Ectodermal cell (in vitro differentiated cells): Measurements from ENCODE around the gene ARHGDIB.

Source experiments
- H3K27ac ChIP-seq: 2 replicates; pipeline ENCODE4 v1.7.0; 2013; ENCODE audit warnings: mild to moderate bottlenecking, low read depth, low read length; ENCODE audit not compliant: insufficient read depth, poor library complexity, severe bottlenecking
- H3K27me3 ChIP-seq: 2 replicates; pipeline ENCODE4 v1.7.0; 2013; ENCODE audit warnings: mild to moderate bottlenecking, low read length; ENCODE audit not compliant: insufficient read depth, control insufficient read depth, poor library complexity, severe bottlenecking
- H3K36me3 ChIP-seq: one replicate; pipeline ENCODE4 v1.7.0; 2013; ENCODE audit warnings: low read length; ENCODE audit not compliant: control insufficient read depth, insufficient read depth
- H3K4me1 ChIP-seq: one replicate; pipeline ENCODE4 v1.7.0; 2013; ENCODE audit warnings: low read length; ENCODE audit not compliant: control insufficient read depth, insufficient read depth
- H3K4me3 ChIP-seq: 2 replicates; pipeline ENCODE4 v1.7.0; 2013; ENCODE audit warnings: low read depth, low read length, control low read depth; ENCODE audit not compliant: insufficient read depth
- H3K9me3 ChIP-seq: 2 replicates; pipeline ENCODE4 v1.7.0; 2013; ENCODE audit warnings: mild to moderate bottlenecking, low read length, moderate library complexity; ENCODE audit not compliant: control insufficient read depth
- WGBS, 2 experiments: methylation state at CpG; one replicate each; pipeline ENCODE4 v1.1.7; 2013; ENCODE audit warnings: missing lambda C conversion rate in 2 of 2; 5-methylcytosine and 5-hydroxymethylcytosine counted together

ARHGDIB gene

DNA sequence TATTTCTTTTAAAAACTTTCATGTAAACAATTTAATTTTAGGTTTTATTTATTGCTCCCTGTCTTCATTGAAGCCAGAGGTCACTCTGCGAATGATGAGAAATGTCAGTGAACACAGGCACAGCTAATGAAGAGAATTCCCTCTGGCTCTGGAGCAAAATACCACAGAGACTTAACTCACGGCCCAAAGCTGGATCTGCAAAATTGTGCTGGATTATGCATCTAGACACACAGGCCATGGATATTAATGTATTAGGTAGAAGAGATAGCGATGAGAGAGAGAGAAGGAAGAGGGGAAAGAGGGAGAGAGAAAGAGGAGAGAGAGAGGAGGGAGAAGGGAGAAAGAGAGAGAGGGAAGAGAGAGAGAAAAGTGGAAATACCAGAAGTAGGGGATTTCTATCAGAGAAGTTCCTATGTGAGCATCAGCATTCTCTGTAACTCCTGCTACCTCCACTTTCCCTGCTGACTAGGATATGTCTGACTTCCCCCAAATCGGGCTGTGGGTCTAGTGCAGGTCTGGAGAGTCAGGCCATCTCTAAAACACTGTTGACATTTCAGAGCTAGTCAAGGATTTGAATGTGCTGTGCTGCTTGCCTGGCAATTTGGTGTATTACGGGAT lies 3.7 kb downstream of the ARHGDIB start:
- H3K4me1 ChIP-seq, result no peaks in the 10 kb centered on the region
- no peaks in the 10 kb centered on the region for H3K27me3 ChIP-seq
- H3K4me3 ChIP-seq, result no peak overlapping the region
- H3K36me3 ChIP-seq, result no peaks in the 10 kb centered on the region
- WGBS, 2 experiments, result 91 to 92% methylated on average over 5 of the region's 5 CpGs
- H3K27ac ChIP-seq, result no peak overlapping the region
- no peaks in the 10 kb centered on the region for H3K9me3 ChIP-seq

DNA sequence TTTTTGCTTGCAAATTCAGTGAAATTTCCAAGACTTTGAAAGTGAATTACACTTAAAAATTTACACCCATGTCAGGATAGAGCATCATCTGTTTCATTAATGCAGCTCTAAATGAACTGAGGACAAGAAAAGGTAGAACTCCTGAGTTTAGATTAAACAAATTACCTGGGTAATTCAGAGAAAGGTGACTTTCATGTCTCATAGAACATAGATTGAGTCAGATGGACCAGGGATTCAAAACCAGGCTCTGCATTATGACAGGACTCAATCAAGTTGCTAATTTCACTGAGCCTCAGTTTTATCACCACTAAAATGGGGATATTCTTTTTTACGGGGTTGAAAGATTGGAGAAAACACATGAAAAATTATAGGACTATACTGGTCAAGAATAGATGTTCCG lies 4.5 kb downstream of the ARHGDIB start:
- H3K27ac ChIP-seq, result no peak overlapping the region
- no peaks in the 10 kb centered on the region for H3K4me1 ChIP-seq
- H3K4me3 ChIP-seq, result no peak overlapping the region
- H3K9me3 ChIP-seq, result no peaks in the 10 kb centered on the region
- no peaks in the 10 kb centered on the region for H3K36me3 ChIP-seq
- 93 to 100% methylated on average over 2 of the region's 2 CpGs for WGBS, 2 experiments
- H3K27me3 ChIP-seq, result no peaks in the 10 kb centered on the region

DNA sequence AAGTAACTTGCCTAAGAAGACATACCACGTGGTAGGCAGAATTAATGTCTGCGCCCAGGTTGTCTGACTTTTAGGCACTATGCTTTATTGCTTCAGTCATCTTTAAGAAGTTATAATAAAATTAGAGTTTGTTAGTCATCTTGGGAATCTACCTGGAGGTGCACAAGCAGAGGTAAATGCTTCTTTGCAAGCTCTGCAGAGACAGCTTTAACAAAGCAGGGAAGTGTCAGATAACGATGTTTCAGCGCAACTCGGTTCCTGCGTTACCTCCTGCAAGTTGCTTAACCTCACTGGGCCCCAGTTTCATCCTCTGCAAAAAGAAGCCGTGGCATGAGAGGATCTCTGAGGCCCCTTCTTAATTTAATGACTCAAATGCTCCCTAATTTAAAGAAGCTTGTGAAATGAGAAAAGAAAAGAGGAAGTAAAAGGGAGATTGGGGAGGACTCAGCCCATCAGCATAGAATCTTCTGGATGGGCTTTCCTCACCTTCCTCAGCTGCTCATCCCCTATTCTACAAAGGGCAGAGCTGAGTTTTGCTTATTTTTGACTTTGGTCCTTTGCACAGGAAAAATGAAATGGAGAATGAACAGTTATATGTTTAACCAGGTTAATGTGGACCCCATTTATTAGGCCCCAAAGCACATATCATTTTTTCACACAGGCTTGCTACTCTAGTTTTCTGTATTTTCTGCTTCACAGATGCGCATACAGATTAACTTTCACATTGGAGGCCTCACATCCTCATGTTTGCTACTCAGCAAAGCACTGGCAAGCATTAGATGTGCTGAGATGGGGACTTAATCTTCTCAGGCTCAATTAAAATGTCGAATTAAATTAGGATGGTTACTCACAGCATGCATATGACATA lies 5.1 kb downstream of the ARHGDIB start:
- Histone ChIP-seq H3K27me3 (no peaks in the 10 kb centered on the region), H3K9me3 (no peaks in the 10 kb centered on the region), H3K4me1 (no peaks in the 10 kb centered on the region), H3K27ac (no peak overlapping the region), H3K4me3 (no peak overlapping the region), H3K36me3 (no peaks in the 10 kb centered on the region)
- WGBS, 2 experiments, result 84 to 86% methylated on average over 9 of the region's 9 CpGs

DNA sequence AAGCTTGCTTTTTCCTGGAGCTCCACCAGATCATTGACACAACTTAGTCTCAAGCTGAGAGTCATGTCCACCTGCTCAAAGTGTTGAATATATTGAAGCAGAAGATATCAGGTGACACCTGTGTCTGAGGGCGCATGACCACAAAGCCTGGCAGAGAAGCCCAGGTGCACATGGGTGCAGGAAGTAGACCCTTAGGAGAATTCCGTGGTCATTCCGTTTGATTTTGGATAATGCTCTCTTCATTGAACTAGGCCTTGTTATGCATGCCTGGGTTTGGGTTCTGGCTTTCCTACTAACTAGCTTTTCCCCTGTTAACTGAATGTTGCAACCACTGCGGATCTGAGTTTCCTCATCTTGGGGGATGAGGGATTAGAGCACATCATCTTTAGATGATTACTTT lies 7.1 kb downstream of the ARHGDIB start:
- Histone ChIP-seq H3K9me3 (no peaks in the 10 kb centered on the region), H3K36me3 (no peaks in the 10 kb centered on the region), H3K27me3 (no peaks in the 10 kb centered on the region), H3K4me3 (no peak overlapping the region), H3K4me1 (no peaks in the 10 kb centered on the region), H3K27ac (no peak overlapping the region)
- WGBS, 2 experiments, result 89 to 92% methylated on average over 4 of the region's 4 CpGs

DNA sequence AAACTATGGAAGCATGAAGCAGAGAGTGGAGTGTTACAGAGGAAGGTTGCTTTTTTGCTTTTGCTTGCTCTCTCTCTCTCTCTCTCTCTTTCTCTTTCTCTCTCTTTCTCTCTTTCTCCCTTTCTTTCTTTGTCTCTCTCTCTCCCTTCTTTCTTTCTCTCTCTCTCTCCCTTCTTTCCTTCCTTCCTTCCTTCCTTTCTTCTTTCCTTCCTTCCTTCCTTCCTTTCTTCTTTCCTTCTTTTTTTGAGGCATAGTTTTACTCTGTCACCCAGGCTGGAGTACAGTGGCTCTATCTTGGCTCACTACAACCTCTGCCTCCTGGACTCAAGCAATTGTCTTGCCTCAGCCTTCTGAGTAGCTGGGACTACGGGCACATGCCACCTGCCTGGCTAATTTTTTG lies 7.6 kb downstream of the ARHGDIB start:
- 90 to 92% methylated on average over 1 of the region's 1 CpG for WGBS, 2 experiments
- Histone ChIP-seq H3K27me3 (no peaks in the 10 kb centered on the region), H3K9me3 (no peaks in the 10 kb centered on the region), H3K27ac (no peak overlapping the region), H3K36me3 (no peaks in the 10 kb centered on the region), H3K4me1 (no peaks in the 10 kb centered on the region), H3K4me3 (no peak overlapping the region)

DNA sequence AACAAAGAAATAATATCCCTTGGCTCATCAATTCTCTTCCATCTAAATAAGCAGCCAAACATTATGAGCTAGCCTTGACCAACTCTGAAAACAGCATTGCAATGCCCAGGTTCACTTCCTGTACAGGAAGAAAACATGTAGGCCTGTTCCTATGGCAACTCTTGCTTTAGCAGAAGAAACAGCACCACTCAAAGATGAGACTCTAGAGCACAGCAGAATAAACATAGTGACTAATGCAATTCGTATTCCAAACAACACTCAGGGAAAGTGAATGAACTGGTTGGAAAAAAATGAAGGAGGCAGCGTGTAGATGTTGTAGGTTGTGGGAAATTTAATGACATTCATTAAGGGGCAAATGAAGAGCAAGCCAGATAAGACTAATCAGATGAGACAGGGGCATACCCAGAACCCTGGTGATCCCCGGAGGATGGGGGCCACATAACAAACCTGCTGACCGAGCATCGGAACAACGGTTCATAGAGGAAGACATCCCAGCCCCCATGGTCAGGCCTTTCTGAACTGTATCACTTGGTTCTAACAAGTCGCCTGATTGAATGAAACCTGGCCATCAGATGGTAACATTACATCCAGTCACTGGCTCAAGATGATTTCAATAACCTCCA lies 9.0 kb downstream of the ARHGDIB start:
- 93 to 94% methylated on average over 7 of the region's 7 CpGs for WGBS, 2 experiments
- Histone ChIP-seq H3K4me1 (no peaks in the 10 kb centered on the region), H3K4me3 (no peak overlapping the region), H3K27ac (no peak overlapping the region), H3K36me3 (no peaks in the 10 kb centered on the region), H3K27me3 (no peaks in the 10 kb centered on the region), H3K9me3 (no peaks in the 10 kb centered on the region)

DNA sequence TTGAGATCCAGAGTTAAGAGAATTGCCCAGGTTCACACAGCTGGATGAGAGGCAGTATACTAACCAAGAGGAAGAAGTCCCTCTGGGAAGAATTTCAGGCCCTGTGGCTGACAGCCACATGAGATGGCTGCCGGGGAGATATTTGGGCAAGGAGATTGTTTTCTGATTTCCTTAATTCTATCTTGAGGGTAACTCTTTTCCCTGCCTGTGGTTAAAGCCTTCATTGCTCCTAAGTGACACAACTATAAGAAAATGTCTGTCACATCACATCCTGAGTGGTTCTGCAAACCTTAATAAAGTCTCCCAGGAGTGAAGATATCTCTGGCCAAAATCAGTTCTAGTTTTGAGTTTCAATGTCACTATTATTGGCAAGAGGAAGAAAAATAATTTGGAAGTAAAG lies 9.6 kb downstream of the ARHGDIB start:
- H3K27ac ChIP-seq, result no peak overlapping the region
- WGBS, 2 experiments, result 94% methylated on average over 1 of the region's 1 CpG
- H3K4me3 ChIP-seq, result no peak overlapping the region
- no peaks in the 10 kb centered on the region for H3K9me3 ChIP-seq
- no peaks in the 10 kb centered on the region for H3K36me3 ChIP-seq
- H3K27me3 ChIP-seq, result no peaks in the 10 kb centered on the region
- no peaks in the 10 kb centered on the region for H3K4me1 ChIP-seq

DNA sequence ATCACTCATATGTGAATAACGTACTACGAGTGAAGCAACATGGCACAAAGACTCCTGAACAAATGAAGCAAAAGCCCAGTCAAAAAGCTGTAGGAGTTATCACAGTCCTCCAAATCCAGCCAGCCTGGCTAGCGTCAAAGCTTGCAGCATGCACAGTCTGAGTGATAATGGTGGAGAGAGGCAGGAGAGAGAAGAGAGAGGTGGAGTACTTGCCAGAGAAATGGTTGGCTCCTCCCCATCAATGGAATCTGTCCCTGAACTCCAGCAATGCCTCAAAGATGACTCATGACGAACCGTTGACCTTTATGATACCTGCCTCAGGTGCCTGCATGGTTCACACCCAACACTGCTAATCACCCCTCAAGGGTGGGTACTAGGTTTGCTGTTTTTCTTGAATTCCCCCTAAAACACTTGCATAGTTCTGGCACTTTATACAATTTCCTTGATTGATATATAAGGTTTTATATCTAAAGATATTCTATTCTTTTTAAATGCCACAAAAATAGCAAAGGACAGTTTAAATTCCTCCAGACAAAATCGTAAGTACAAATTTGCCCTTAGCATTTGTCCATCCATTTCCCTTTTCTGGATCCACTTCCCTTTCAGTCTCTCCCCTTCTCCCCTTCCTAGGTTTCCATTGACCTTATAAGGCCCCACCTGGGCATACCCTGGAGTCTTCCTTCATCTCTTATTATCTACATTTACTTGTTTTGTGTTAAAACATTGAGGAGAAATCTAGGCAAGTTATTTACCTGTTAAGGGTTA lies 10.2 kb downstream of the ARHGDIB start:
- no peaks in the 10 kb centered on the region for H3K27me3 ChIP-seq
- WGBS, 2 experiments, result 86 to 87% methylated on average over 6 of the region's 6 CpGs
- H3K27ac ChIP-seq, result no peak overlapping the region
- no peak overlapping the region for H3K4me3 ChIP-seq
- H3K9me3 ChIP-seq, result no peaks in the 10 kb centered on the region
- no peaks in the 10 kb centered on the region for H3K36me3 ChIP-seq
- no peaks in the 10 kb centered on the region for H3K4me1 ChIP-seq

DNA sequence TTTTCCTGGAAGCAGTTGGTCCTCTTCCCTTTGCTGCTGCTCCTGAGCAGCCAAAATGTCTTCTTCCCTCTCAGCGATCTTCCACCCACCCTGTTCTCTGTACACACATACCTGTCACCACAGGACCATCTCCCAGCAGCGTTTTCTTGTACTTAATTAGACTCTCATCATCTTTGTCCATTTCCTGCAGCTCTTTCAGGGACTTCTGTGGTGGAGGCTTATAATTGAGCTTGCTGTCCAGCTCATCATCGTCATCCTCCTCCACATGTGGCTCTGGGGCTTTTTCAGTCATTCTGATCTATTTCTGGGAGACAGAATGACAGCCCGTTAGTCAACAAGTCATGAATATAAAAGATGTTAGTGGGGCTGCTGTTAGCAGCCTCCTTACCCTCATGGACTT lies 11.0 kb downstream of the ARHGDIB start:
- Histone ChIP-seq H3K4me1 (no peaks in the 10 kb centered on the region), H3K27ac (no peak overlapping the region), H3K36me3 (no peaks in the 10 kb centered on the region), H3K9me3 (no peaks in the 10 kb centered on the region), H3K4me3 (no peak overlapping the region), H3K27me3 (no peaks in the 10 kb centered on the region)
- WGBS, 2 experiments, result 90 to 93% methylated on average over 4 of the region's 4 CpGs

DNA sequence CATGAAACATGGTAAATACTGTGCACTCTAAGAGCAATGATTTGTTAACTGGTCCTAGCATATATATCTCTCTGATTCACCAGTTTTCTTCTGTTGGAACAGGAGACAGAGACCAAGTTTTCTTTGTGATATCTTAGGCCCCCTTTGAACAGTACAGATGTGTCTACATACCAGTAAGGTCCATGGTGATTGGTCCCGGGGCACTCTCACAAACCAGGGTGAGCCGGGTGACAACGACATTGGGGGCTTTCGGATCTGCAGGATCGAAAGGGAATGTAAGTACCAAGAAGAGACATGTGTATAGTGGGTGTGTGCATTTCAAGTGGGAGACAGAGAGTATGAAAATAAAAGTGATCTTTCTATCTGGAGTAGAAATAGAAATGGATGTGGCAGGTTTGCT lies 11.8 kb downstream of the ARHGDIB start:
- Histone ChIP-seq H3K36me3 (no peaks in the 10 kb centered on the region), H3K27ac (no peak overlapping the region), H3K4me1 (no peaks in the 10 kb centered on the region), H3K9me3 (no peaks in the 10 kb centered on the region), H3K27me3 (no peaks in the 10 kb centered on the region), H3K4me3 (no peak overlapping the region)
- WGBS, 2 experiments, result 95 to 98% methylated on average over 5 of the region's 5 CpGs
